ENCODE measurements around the gene DUSP23.

The DUSP23 gene

GRCh38 chr1:159751031-159751430, 29.7 kb upstream of the DUSP23 start:
- Histone ChIP-seq H2AFZ (ENCODE audit: low read length) (no peak overlapping the region), H3K14ac (ENCODE audit: low read length) (no peak overlapping the region)

GRCh38 chr1:159752135-159752580, 28.6 kb upstream of the DUSP23 start:
- Histone ChIP-seq H3K23ac (ENCODE audit: low read depth, low read length, poor library complexity) (no peak overlapping the region), H2BK5ac (ENCODE audit: low read length) (no peak overlapping the region), H2BK120ac (ENCODE audit: low read depth, low read length) (no peak overlapping the region), H4K91ac (ENCODE audit: low read depth, low read length, poor library complexity) (no peak overlapping the region), H4K8ac (ENCODE audit: low read depth, low read length) (no peak overlapping the region), H2BK12ac (ENCODE audit: low read length) (no peak overlapping the region), H2AFZ (ENCODE audit: low read length) (no peak overlapping the region), H3K4me2 (ENCODE audit: insufficient read depth, low read length, poor library complexity, severe bottlenecking) (no peak overlapping the region), H3K36me3 (replicated peaks in 1 of 2; ENCODE audit: control insufficient read depth in 2 of 2, insufficient read depth in 2 of 2, low read length in 2 of 2) (no peaks in the 10 kb centered on the region), H2BK15ac (ENCODE audit: low read length) (no peak overlapping the region), H3K18ac (ENCODE audit: low read length) (no peak overlapping the region), H3K27ac (replicated peaks; ENCODE audit: low read length) (no peak overlapping the region), H2AK5ac (ENCODE audit: low read depth, low read length) (no peak overlapping the region), H3K27me3 (ENCODE audit: control insufficient read depth in 3 of 3, insufficient read depth in 3 of 3, low read depth in 1 of 3, low read length in 3 of 3) (no peaks in the 10 kb centered on the region), H3K4me3 (ENCODE audit: low read length in 2 of 2) (no peak overlapping the region), H3K9ac (ENCODE audit: low read depth, low read length, poor library complexity) (no peak overlapping the region), H3K14ac (ENCODE audit: low read length) (no peak overlapping the region), H3K9me3 (replicated peaks in 1 of 2; ENCODE audit: control insufficient read depth in 2 of 2, insufficient read depth in 1 of 2, low read depth in 1 of 2, low read length in 2 of 2) (no peaks in the 10 kb centered on the region), H3K79me1 (ENCODE audit: low read depth, low read length) (no peaks in the 10 kb centered on the region), H3K4ac (ENCODE audit: low read length) (no peak overlapping the region), H3K4me1 (ENCODE audit: control insufficient read depth in 2 of 2, insufficient read depth in 1 of 2, low read depth in 1 of 2, low read length in 2 of 2) (no peaks in the 10 kb centered on the region)
- no CpG with 5 or more reads among the region's 4 CpGs for WGBS, 2 donors (ENCODE audit: extremely low coverage in 2 of 2, insufficient read length in 2 of 2, insufficient replicate concordance in 1 of 2)
- DNase-seq (ENCODE audit: low spot score) = no peak

More at GRCh38 chr1:159751031-159751430, 29.7 kb upstream of the DUSP23 start:
- no peak overlapping the region for H4K91ac ChIP-seq (ENCODE audit: low read depth, low read length, poor library complexity)
- no peak overlapping the region for H2AK5ac ChIP-seq (ENCODE audit: low read depth, low read length)
- H2BK120ac ChIP-seq (ENCODE audit: low read depth, low read length) = no peak overlapping the region
- H3K9ac ChIP-seq (ENCODE audit: low read depth, low read length, poor library complexity) = no peak overlapping the region
- no peaks in the 10 kb centered on the region for H3K4me1 ChIP-seq (ENCODE audit: control insufficient read depth in 2 of 2, insufficient read depth in 1 of 2, low read depth in 1 of 2, low read length in 2 of 2)
- no peak overlapping the region for H3K4ac ChIP-seq (ENCODE audit: low read length)
- no peaks in the 10 kb centered on the region for H3K9me3 ChIP-seq (replicated peaks in 1 of 2; ENCODE audit: control insufficient read depth in 2 of 2, insufficient read depth in 1 of 2, low read depth in 1 of 2, low read length in 2 of 2)
- H3K4me3 ChIP-seq (ENCODE audit: low read length in 2 of 2) = no peak overlapping the region
- no peaks in the 10 kb centered on the region for H3K36me3 ChIP-seq (replicated peaks in 1 of 2; ENCODE audit: control insufficient read depth in 2 of 2, insufficient read depth in 2 of 2, low read length in 2 of 2)
- no peak overlapping the region for H4K8ac ChIP-seq (ENCODE audit: low read depth, low read length)
- H3K79me1 ChIP-seq (ENCODE audit: low read depth, low read length) = no peaks in the 10 kb centered on the region
- no peak overlapping the region for H2BK15ac ChIP-seq (ENCODE audit: low read length)
- H3K27ac ChIP-seq (replicated peaks; ENCODE audit: low read length) = no peak overlapping the region
- no peak overlapping the region for H3K4me2 ChIP-seq (ENCODE audit: insufficient read depth, low read length, poor library complexity, severe bottlenecking)
- DNase-seq (ENCODE audit: low spot score) = no peak
- no peak overlapping the region for H2BK5ac ChIP-seq (ENCODE audit: low read length)
- no peak overlapping the region for H2BK12ac ChIP-seq (ENCODE audit: low read length)
- H3K18ac ChIP-seq (ENCODE audit: low read length) = no peak overlapping the region
- H3K23ac ChIP-seq (ENCODE audit: low read depth, low read length, poor library complexity) = no peak overlapping the region
- no peaks in the 10 kb centered on the region for H3K27me3 ChIP-seq (ENCODE audit: control insufficient read depth in 3 of 3, insufficient read depth in 3 of 3, low read depth in 1 of 3, low read length in 3 of 3)

DNA sequence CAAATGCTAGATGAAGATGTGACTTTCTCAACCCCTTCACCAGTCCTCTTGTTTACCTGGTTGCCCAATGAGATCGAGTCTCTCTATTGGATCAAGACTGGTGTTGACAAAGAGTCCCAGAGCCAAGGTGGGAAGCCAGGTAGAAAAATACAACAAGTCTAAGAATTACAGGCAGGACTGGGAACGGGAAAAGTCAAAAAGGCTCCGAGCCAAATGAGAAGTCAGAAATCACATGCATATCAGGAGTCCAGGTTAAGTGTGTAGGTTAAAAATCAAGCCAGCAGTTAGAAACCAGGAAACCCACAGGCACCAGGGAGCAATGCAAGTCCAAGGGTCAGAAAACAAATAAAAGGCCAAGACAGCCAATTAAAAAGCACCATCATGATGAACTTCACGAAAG, 27.4 kb upstream of the DUSP23 start:
- Histone ChIP-seq H3K4ac (ENCODE audit: low read length) (no peak overlapping the region), H3K9ac (ENCODE audit: low read depth, low read length, poor library complexity) (no peak overlapping the region), H3K27me3 (ENCODE audit: control insufficient read depth in 3 of 3, insufficient read depth in 3 of 3, low read depth in 1 of 3, low read length in 3 of 3) (no peaks in the 10 kb centered on the region), H3K18ac (ENCODE audit: low read length) (no peak overlapping the region), H4K91ac (ENCODE audit: low read depth, low read length, poor library complexity) (no peak overlapping the region), H2BK12ac (ENCODE audit: low read length) (no peak overlapping the region), H3K79me1 (ENCODE audit: low read depth, low read length) (no peaks in the 10 kb centered on the region), H3K23ac (ENCODE audit: low read depth, low read length, poor library complexity) (no peak overlapping the region), H3K4me3 (ENCODE audit: low read length in 2 of 2) (no peak overlapping the region), H2AK5ac (ENCODE audit: low read depth, low read length) (no peak overlapping the region), H4K8ac (ENCODE audit: low read depth, low read length) (no peak overlapping the region), H3K27ac (replicated peaks; ENCODE audit: low read length) (no peak overlapping the region), H2BK15ac (ENCODE audit: low read length) (no peak overlapping the region), H2BK120ac (ENCODE audit: low read depth, low read length) (no peak overlapping the region), H2AFZ (ENCODE audit: low read length) (no peak overlapping the region), H3K9me3 (replicated peaks in 1 of 2; ENCODE audit: control insufficient read depth in 2 of 2, insufficient read depth in 1 of 2, low read depth in 1 of 2, low read length in 2 of 2) (peaks cover 0 to 1% of the 10 kb centered on the region in 2 donors), H2BK5ac (ENCODE audit: low read length) (no peak overlapping the region), H3K36me3 (replicated peaks in 1 of 2; ENCODE audit: control insufficient read depth in 2 of 2, insufficient read depth in 2 of 2, low read length in 2 of 2) (no peaks in the 10 kb centered on the region), H3K4me2 (ENCODE audit: insufficient read depth, low read length, poor library complexity, severe bottlenecking) (no peak overlapping the region), H3K4me1 (ENCODE audit: control insufficient read depth in 2 of 2, insufficient read depth in 1 of 2, low read depth in 1 of 2, low read length in 2 of 2) (no peaks in the 10 kb centered on the region), H3K14ac (ENCODE audit: low read length) (no peak overlapping the region)
- WGBS, 2 donors (ENCODE audit: extremely low coverage in 2 of 2, insufficient read length in 2 of 2, insufficient replicate concordance in 1 of 2) = no CpG with 5 or more reads among the region's 4 CpGs
- DNase-seq (ENCODE audit: low spot score) = no peak

GRCh38 chr1:159755451-159756007, 25.2 kb upstream of the DUSP23 start:
- no peaks in the 10 kb centered on the region for H3K27me3 ChIP-seq (ENCODE audit: control insufficient read depth in 3 of 3, insufficient read depth in 3 of 3, low read depth in 1 of 3, low read length in 3 of 3)
- H3K23ac ChIP-seq (ENCODE audit: low read depth, low read length, poor library complexity) = no peak overlapping the region
- H3K27ac ChIP-seq (replicated peaks; ENCODE audit: low read length) = no peak overlapping the region
- no peak overlapping the region for H2BK12ac ChIP-seq (ENCODE audit: low read length)
- H2BK120ac ChIP-seq (ENCODE audit: low read depth, low read length) = no peak overlapping the region
- no peak overlapping the region for H3K4me2 ChIP-seq (ENCODE audit: insufficient read depth, low read length, poor library complexity, severe bottlenecking)
- H3K9me3 ChIP-seq (replicated peaks in 1 of 2; ENCODE audit: control insufficient read depth in 2 of 2, insufficient read depth in 1 of 2, low read depth in 1 of 2, low read length in 2 of 2) = peaks cover 0 to 1% of the 10 kb centered on the region in 2 donors
- no peak overlapping the region for H3K9ac ChIP-seq (ENCODE audit: low read depth, low read length, poor library complexity)
- H2BK15ac ChIP-seq (ENCODE audit: low read length) = no peak overlapping the region
- no peaks in the 10 kb centered on the region for H3K4me1 ChIP-seq (ENCODE audit: control insufficient read depth in 2 of 2, insufficient read depth in 1 of 2, low read depth in 1 of 2, low read length in 2 of 2)
- no peak for DNase-seq (ENCODE audit: low spot score)
- no peak overlapping the region for H2BK5ac ChIP-seq (ENCODE audit: low read length)
- H3K79me1 ChIP-seq (ENCODE audit: low read depth, low read length) = no peaks in the 10 kb centered on the region
- H3K36me3 ChIP-seq (replicated peaks in 1 of 2; ENCODE audit: control insufficient read depth in 2 of 2, insufficient read depth in 2 of 2, low read length in 2 of 2) = no peaks in the 10 kb centered on the region
- H4K91ac ChIP-seq (ENCODE audit: low read depth, low read length, poor library complexity) = no peak overlapping the region
- no peak overlapping the region for H3K14ac ChIP-seq (ENCODE audit: low read length)
- H2AK5ac ChIP-seq (ENCODE audit: low read depth, low read length) = no peak overlapping the region
- no CpG with 5 or more reads among the region's 3 CpGs for WGBS, 2 donors (ENCODE audit: extremely low coverage in 2 of 2, insufficient read length in 2 of 2, insufficient replicate concordance in 1 of 2)
- no peak overlapping the region for H4K8ac ChIP-seq (ENCODE audit: low read depth, low read length)
- H2AFZ ChIP-seq (ENCODE audit: low read length) = no peak overlapping the region
- H3K18ac ChIP-seq (ENCODE audit: low read length) = no peak overlapping the region
- no peak overlapping the region for H3K4me3 ChIP-seq (ENCODE audit: low read length in 2 of 2)
- no peak overlapping the region for H3K4ac ChIP-seq (ENCODE audit: low read length)
